Measurements from ENCODE around the gene HOXD4.
A peak's percentile ranks its signal among the peaks of the same experiment; 100 is the strongest.

Gene HOXD4

GRCh38 chr2:176142281-176142680, 9.1 kb upstream of the HOXD4 start:
- H3K27ac ChIP-seq (ENCODE audit: low read depth in 2 of 2, low read length in 2 of 2), result no peak overlapping the region
- H3K36me3 ChIP-seq (ENCODE audit: control insufficient read depth in 2 of 2, insufficient read depth in 2 of 2, low read length in 2 of 2), result no peaks in the 10 kb centered on the region
- H3K4me1 ChIP-seq (ENCODE audit: control insufficient read depth in 2 of 2, insufficient read depth in 2 of 2, low read length in 2 of 2), result peaks cover 25 to 37% of the 10 kb centered on the region in 2 donors
- H3K9ac ChIP-seq (ENCODE audit: low read depth in 1 of 2, low read length in 2 of 2), result no peak overlapping the region
- no peak overlapping the region for H3K4me3 ChIP-seq (ENCODE audit: low read length in 2 of 2)
- H3K9me3 ChIP-seq (ENCODE audit: control insufficient read depth in 2 of 2, low read length in 2 of 2), result no peaks in the 10 kb centered on the region
- H3K27me3 ChIP-seq (ENCODE audit: control insufficient read depth in 2 of 2, insufficient read depth in 2 of 2, low read length in 2 of 2), result peaks cover 3 to 5% of the 10 kb centered on the region in 2 donors

- Histone ChIP-seq H3K4me3 (ENCODE audit: low read length in 2 of 2) (peak overlapping the region in 1 of 2 donors; percentile 9), H3K27ac (ENCODE audit: low read depth in 2 of 2, low read length in 2 of 2) (no peak overlapping the region), H3K9ac (ENCODE audit: low read depth in 1 of 2, low read length in 2 of 2) (no peak overlapping the region), H3K9me3 (ENCODE audit: control insufficient read depth in 2 of 2, low read length in 2 of 2) (no peaks in the 10 kb centered on the region), H3K4me1 (ENCODE audit: control insufficient read depth in 2 of 2, insufficient read depth in 2 of 2, low read length in 2 of 2) (peaks cover 23 to 33% of the 10 kb centered on the region in 2 donors), H3K36me3 (ENCODE audit: control insufficient read depth in 2 of 2, insufficient read depth in 2 of 2, low read length in 2 of 2) (no peaks in the 10 kb centered on the region), H3K27me3 (ENCODE audit: control insufficient read depth in 2 of 2, insufficient read depth in 2 of 2, low read length in 2 of 2) (peaks cover 0 to 2% of the 10 kb centered on the region in 2 donors)
Measured at GRCh38 chr2:176145085-176145969, 6.0 kb upstream of the HOXD4 start.

- peaks cover 0 to 3% of the 10 kb centered on the region in 2 donors for H3K36me3 ChIP-seq (ENCODE audit: control insufficient read depth in 2 of 2, insufficient read depth in 2 of 2, low read length in 2 of 2)
- H3K4me1 ChIP-seq (ENCODE audit: control insufficient read depth in 2 of 2, insufficient read depth in 2 of 2, low read length in 2 of 2), result peaks cover 17 to 28% of the 10 kb centered on the region in 2 donors
- no peak overlapping the region for H3K9ac ChIP-seq (ENCODE audit: low read depth in 1 of 2, low read length in 2 of 2)
- H3K4me3 ChIP-seq (ENCODE audit: low read length in 2 of 2), result peak overlapping the region in 1 of 2 donors; percentile 9
- H3K27me3 ChIP-seq (ENCODE audit: control insufficient read depth in 2 of 2, insufficient read depth in 2 of 2, low read length in 2 of 2), result peaks cover 0 to 2% of the 10 kb centered on the region in 2 donors
- no peak overlapping the region for H3K27ac ChIP-seq (ENCODE audit: low read depth in 2 of 2, low read length in 2 of 2)
- H3K9me3 ChIP-seq (ENCODE audit: control insufficient read depth in 2 of 2, low read length in 2 of 2), result no peaks in the 10 kb centered on the region
Measured at GRCh38 chr2:176146101-176146500, 5.2 kb upstream of the HOXD4 start.

GRCh38 chr2:176146645-176147044, 4.7 kb upstream of the HOXD4 start:
- H3K9ac ChIP-seq (ENCODE audit: low read depth in 1 of 2, low read length in 2 of 2), result no peak overlapping the region
- no peak overlapping the region for H3K27ac ChIP-seq (ENCODE audit: low read depth in 2 of 2, low read length in 2 of 2)
- peaks cover 0 to 2% of the 10 kb centered on the region in 2 donors for H3K27me3 ChIP-seq (ENCODE audit: control insufficient read depth in 2 of 2, insufficient read depth in 2 of 2, low read length in 2 of 2)
- H3K4me1 ChIP-seq (ENCODE audit: control insufficient read depth in 2 of 2, insufficient read depth in 2 of 2, low read length in 2 of 2), result peaks cover 17 to 28% of the 10 kb centered on the region in 2 donors
- no peaks in the 10 kb centered on the region for H3K9me3 ChIP-seq (ENCODE audit: control insufficient read depth in 2 of 2, low read length in 2 of 2)
- peak overlapping the region in 1 of 2 donors; percentile 9 for H3K4me3 ChIP-seq (ENCODE audit: low read length in 2 of 2)
- peaks cover 0 to 3% of the 10 kb centered on the region in 2 donors for H3K36me3 ChIP-seq (ENCODE audit: control insufficient read depth in 2 of 2, insufficient read depth in 2 of 2, low read length in 2 of 2)

GRCh38 chr2:176147210-176147799, 4.0 kb upstream of the HOXD4 start:
- peaks cover 0 to 2% of the 10 kb centered on the region in 2 donors for H3K27me3 ChIP-seq (ENCODE audit: control insufficient read depth in 2 of 2, insufficient read depth in 2 of 2, low read length in 2 of 2)

GRCh38 chr2:176147800-176148496, 3.4 kb upstream of the HOXD4 start:
- H3K9me3 ChIP-seq (ENCODE audit: control insufficient read depth in 2 of 2, low read length in 2 of 2), result no peaks in the 10 kb centered on the region
- no peak overlapping the region for H3K9ac ChIP-seq (ENCODE audit: low read depth in 1 of 2, low read length in 2 of 2)
- peaks cover 14 to 26% of the 10 kb centered on the region in 2 donors for H3K4me1 ChIP-seq (ENCODE audit: control insufficient read depth in 2 of 2, insufficient read depth in 2 of 2, low read length in 2 of 2)
- H3K27ac ChIP-seq (ENCODE audit: low read depth in 2 of 2, low read length in 2 of 2), result no peak overlapping the region
- peaks cover 0 to 4% of the 10 kb centered on the region in 2 donors for H3K27me3 ChIP-seq (ENCODE audit: control insufficient read depth in 2 of 2, insufficient read depth in 2 of 2, low read length in 2 of 2)
- H3K4me3 ChIP-seq (ENCODE audit: low read length in 2 of 2), result no peak overlapping the region
- peaks cover 0 to 6% of the 10 kb centered on the region in 2 donors for H3K36me3 ChIP-seq (ENCODE audit: control insufficient read depth in 2 of 2, insufficient read depth in 2 of 2, low read length in 2 of 2)

More at GRCh38 chr2:176147210-176147799, 4.0 kb upstream of the HOXD4 start:
- Histone ChIP-seq H3K4me1 (ENCODE audit: control insufficient read depth in 2 of 2, insufficient read depth in 2 of 2, low read length in 2 of 2) (peaks cover 17 to 28% of the 10 kb centered on the region in 2 donors), H3K9ac (ENCODE audit: low read depth in 1 of 2, low read length in 2 of 2) (no peak overlapping the region), H3K9me3 (ENCODE audit: control insufficient read depth in 2 of 2, low read length in 2 of 2) (no peaks in the 10 kb centered on the region), H3K36me3 (ENCODE audit: control insufficient read depth in 2 of 2, insufficient read depth in 2 of 2, low read length in 2 of 2) (peaks cover 0 to 3% of the 10 kb centered on the region in 2 donors), H3K4me3 (ENCODE audit: low read length in 2 of 2) (no peak overlapping the region), H3K27ac (ENCODE audit: low read depth in 2 of 2, low read length in 2 of 2) (no peak overlapping the region)

- H3K9me3 ChIP-seq (ENCODE audit: control insufficient read depth in 2 of 2, low read length in 2 of 2), result no peaks in the 10 kb centered on the region
- no peak overlapping the region for H3K9ac ChIP-seq (ENCODE audit: low read depth in 1 of 2, low read length in 2 of 2)
- peaks cover 0 to 6% of the 10 kb centered on the region in 2 donors for H3K36me3 ChIP-seq (ENCODE audit: control insufficient read depth in 2 of 2, insufficient read depth in 2 of 2, low read length in 2 of 2)
- H3K27ac ChIP-seq (ENCODE audit: low read depth in 2 of 2, low read length in 2 of 2), result no peak overlapping the region
- H3K4me3 ChIP-seq (ENCODE audit: low read length in 2 of 2), result no peak overlapping the region
- H3K27me3 ChIP-seq (ENCODE audit: control insufficient read depth in 2 of 2, insufficient read depth in 2 of 2, low read length in 2 of 2), result peaks cover 0 to 4% of the 10 kb centered on the region in 2 donors
- peaks cover 9 to 22% of the 10 kb centered on the region in 2 donors for H3K4me1 ChIP-seq (ENCODE audit: control insufficient read depth in 2 of 2, insufficient read depth in 2 of 2, low read length in 2 of 2)
Measured at GRCh38 chr2:176148751-176149421, 2.5 kb upstream of the HOXD4 start.

- Histone ChIP-seq H3K36me3 (ENCODE audit: control insufficient read depth in 2 of 2, insufficient read depth in 2 of 2, low read length in 2 of 2) (peaks cover 0 to 6% of the 10 kb centered on the region in 2 donors), H3K9ac (ENCODE audit: low read depth in 1 of 2, low read length in 2 of 2) (no peak overlapping the region), H3K4me1 (ENCODE audit: control insufficient read depth in 2 of 2, insufficient read depth in 2 of 2, low read length in 2 of 2) (peaks cover 9 to 22% of the 10 kb centered on the region in 2 donors), H3K9me3 (ENCODE audit: control insufficient read depth in 2 of 2, low read length in 2 of 2) (no peaks in the 10 kb centered on the region), H3K27ac (ENCODE audit: low read depth in 2 of 2, low read length in 2 of 2) (no peak overlapping the region), H3K27me3 (ENCODE audit: control insufficient read depth in 2 of 2, insufficient read depth in 2 of 2, low read length in 2 of 2) (peaks cover 0 to 4% of the 10 kb centered on the region in 2 donors), H3K4me3 (ENCODE audit: low read length in 2 of 2) (no peak overlapping the region)
Measured at GRCh38 chr2:176149481-176149938, 1.8 kb upstream of the HOXD4 start.

GRCh38 chr2:176149939-176150583, 1.3 kb upstream of the HOXD4 start:
- Histone ChIP-seq H3K9ac (ENCODE audit: low read depth in 1 of 2, low read length in 2 of 2) (no peak overlapping the region), H3K27ac (ENCODE audit: low read depth in 2 of 2, low read length in 2 of 2) (no peak overlapping the region), H3K4me1 (ENCODE audit: control insufficient read depth in 2 of 2, insufficient read depth in 2 of 2, low read length in 2 of 2) (peaks cover 6 to 18% of the 10 kb centered on the region in 2 donors), H3K4me3 (ENCODE audit: low read length in 2 of 2) (no peak overlapping the region), H3K27me3 (ENCODE audit: control insufficient read depth in 2 of 2, insufficient read depth in 2 of 2, low read length in 2 of 2) (peaks cover 0 to 4% of the 10 kb centered on the region in 2 donors), H3K9me3 (ENCODE audit: control insufficient read depth in 2 of 2, low read length in 2 of 2) (no peaks in the 10 kb centered on the region), H3K36me3 (ENCODE audit: control insufficient read depth in 2 of 2, insufficient read depth in 2 of 2, low read length in 2 of 2) (peaks cover 0 to 6% of the 10 kb centered on the region in 2 donors)

Data from mucosa of rectum (tissue), 2 donors.